Activated CD4-positive, alpha-beta T cell treated with anti-CD3 and anti-CD28 coated beads, Interleukin-2, amount 10 ng/mL, durations not matched to agents 7 days and 5 days (primary cell): ENCODE data around the gene GPR52. TPM values are rescaled to one million over a fixed set of nuclear protein-coding genes. Genes with fewer than 3 reads are reported as not detected.

Experiments
- CTCF ChIA-PET: fragments of 350-600 bp; sonication (Branson Sonifier 250); formaldehyde crosslinking; loops from one replicate; lab custom pipeline; 2021; ENCODE audit warnings: antibody characterized with exemption; lab: Charles Lee
- POLR2A ChIA-PET: fragments of 350-600 bp; sonication (Branson Sonifier 250); formaldehyde crosslinking; loops from one replicate; lab custom pipeline; 2021; ENCODE audit warnings: antibody characterized with exemption; lab: Charles Lee
- DNase-seq: peaks from one replicate; pipeline ENCODE4 v3.0.0-alpha.2; 2020
- H3K27ac Mint-ChIP-seq: one replicate; pipeline ENCODE4 v1.8.0; 2021; ENCODE audit warnings: mild to moderate bottlenecking, moderate library complexity, mixed read lengths
- H3K27me3 Mint-ChIP-seq: one replicate; pipeline ENCODE4 v1.8.0; 2021; ENCODE audit warnings: mixed read lengths
- H3K36me3 Mint-ChIP-seq: one replicate; pipeline ENCODE4 v1.8.0; 2021; ENCODE audit warnings: low read depth, mixed read lengths
- H3K4me1 Mint-ChIP-seq: one replicate; pipeline ENCODE4 v1.8.0; 2021; ENCODE audit warnings: mixed read lengths
- H3K4me3 Mint-ChIP-seq: one replicate; pipeline ENCODE4 v1.8.0; 2021; ENCODE audit warnings: mild to moderate bottlenecking, moderate library complexity, mixed read lengths
- H3K9me3 Mint-ChIP-seq: one replicate; pipeline ENCODE4 v1.8.0; 2021; ENCODE audit warnings: mixed read lengths
- total RNA-seq, 2 experiments: library from RNA; stranded (reverse); gene quantifications; one replicate each; pipeline ENCODE4 v1.2.3, GENCODE V29; 2021

The GPR52 gene
- total RNA-seq, 2 experiments from 2014 or later, result 1.9 to 2.9 TPM

DNA sequence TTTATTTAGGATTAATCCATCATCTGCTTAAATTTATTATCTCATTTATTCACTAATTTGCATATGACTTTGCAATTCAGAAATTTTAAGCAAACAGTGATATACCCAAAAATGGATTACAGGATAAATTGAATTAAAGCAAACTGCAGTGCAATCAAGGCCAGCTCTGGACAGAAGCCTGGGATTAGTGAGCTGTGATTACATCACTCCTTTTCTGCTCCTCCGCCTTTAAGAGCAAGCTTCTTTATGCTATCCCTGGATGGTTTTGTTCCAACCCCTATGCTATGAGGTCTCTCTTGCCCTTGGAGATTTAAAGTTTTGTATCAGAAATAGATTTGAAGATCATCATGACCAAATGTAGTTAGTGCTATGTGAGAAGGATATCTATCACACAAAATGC, 32.6 kb downstream of the GPR52 start:
- DNase-seq, result no peak
- Mint-ChIP-seq H3K27me3 (no peaks in the 10 kb centered on the region), H3K9me3 (no peaks in the 10 kb centered on the region), H3K4me3 (no peak overlapping the region), H3K36me3 (no peaks in the 10 kb centered on the region), H3K27ac (no peak overlapping the region), H3K4me1 (no peaks in the 10 kb centered on the region)
- ChIA-PET CTCF (no interaction called here), POLR2A (no interaction called here)

DNA sequence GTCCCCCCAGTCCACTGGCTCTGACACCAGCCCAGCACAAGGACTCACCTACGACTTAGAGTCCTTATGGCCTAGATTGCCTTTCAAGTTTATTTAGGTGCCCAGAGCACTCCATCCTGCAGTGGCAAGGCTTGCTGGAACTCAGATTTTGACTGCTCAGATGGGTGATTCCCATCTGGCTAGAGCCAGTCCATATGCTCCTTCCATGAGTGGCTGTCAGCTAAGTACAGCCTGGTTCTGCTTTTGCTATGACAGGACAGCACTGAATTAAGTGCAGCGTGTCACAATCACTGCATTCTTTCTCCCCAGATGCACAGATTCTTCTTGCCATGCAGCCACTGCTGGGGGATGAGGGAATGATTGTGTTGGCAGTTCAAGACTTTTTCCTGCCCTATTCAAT, 43.8 kb downstream of the GPR52 start:
- Mint-ChIP-seq H3K27ac (no peak overlapping the region), H3K4me1 (peaks cover 1% of the 10 kb centered on the region), H3K4me3 (no peak overlapping the region), H3K27me3 (no peaks in the 10 kb centered on the region), H3K9me3 (peaks cover 7% of the 10 kb centered on the region), H3K36me3 (peaks cover 1% of the 10 kb centered on the region)
- CTCF ChIA-PET, result interaction anchor here (0.6 kb wide), 1 partner anchor 9 kb away, joined by 3 read pairs; no protein-coding TSS in a partner anchor
- POLR2A ChIA-PET, result no interaction called here
- no peak for DNase-seq

GRCh38 chr1:174497478-174497877, 49.7 kb downstream of the GPR52 start:
- no peak for DNase-seq
- Mint-ChIP-seq H3K27ac (no peak overlapping the region), H3K36me3 (no peaks in the 10 kb centered on the region), H3K9me3 (peaks cover 3% of the 10 kb centered on the region), H3K4me3 (no peak overlapping the region), H3K4me1 (no peaks in the 10 kb centered on the region), H3K27me3 (no peaks in the 10 kb centered on the region)
- CTCF ChIA-PET, result interaction anchor here (0.5 to 1.3 kb wide), 2 partner anchors 12 to 792 kb away, joined by 3 read pairs; no protein-coding TSS in a partner anchor
- POLR2A ChIA-PET, result no interaction called here
